ENCODE measurements around the gene CCDC27. TPM values are rescaled to one million over a fixed set of nuclear protein-coding genes. Genes with fewer than 3 reads are reported as not detected.
"Not testable (repeated sequence)": the region's sequence is repeated elsewhere in the genome, so short reads cannot be mapped to it uniquely, and the experiment has no call there.

Gene CCDC27
- total and polyA plus RNA-seq, 4 experiments from 2014 or later, result not detected

GRCh38 chr1:3721955-3722465, 30.2 kb upstream of the CCDC27 start:
- peaks cover 1 to 12% (median 3%) of the 10 kb centered on the region in 4 donors for H3K4me1 Mint-ChIP-seq
- Histone ChIP-seq H3K9me3 (ENCODE audit: control insufficient read depth in 1 of 2, low read length in 2 of 2) (no peaks in the 10 kb centered on the region), H3K36me3 (ENCODE audit: insufficient read depth, low read length) (no peaks in the 10 kb centered on the region), H3K4me1 (ENCODE audit: insufficient read depth, low read length) (peaks cover 5% of the 10 kb centered on the region), H3K27me3 (ENCODE audit: insufficient read depth, low read length) (no peaks in the 10 kb centered on the region), H3K4me3 (ENCODE audit: low read length in 2 of 2) (no peak overlapping the region), H3K27ac (ENCODE audit: low read depth, low read length) (no peak overlapping the region)
- intact Hi-C loops (cut with micrococcal nuclease), result no loop called here
- no peak for DNase-seq
- CTCF ChIA-PET (ENCODE audit: partially characterized antibody), result interaction anchor here (0.9 kb wide), 1 partner anchor 269 kb away, joined by 5 read pairs; no protein-coding TSS in a partner anchor
- H3K9me3 Mint-ChIP-seq, result no peaks in the 10 kb centered on the region
- no peak overlapping the region for H3K27ac Mint-ChIP-seq
- POLR2A ChIA-PET (ENCODE audit: partially characterized antibody), result no interaction called here
- no peak overlapping the region for H3K4me3 Mint-ChIP-seq
- no peaks in the 10 kb centered on the region for H3K36me3 Mint-ChIP-seq
- H3K27me3 Mint-ChIP-seq, result peaks cover 0 to 2% of the 10 kb centered on the region in 2 donors

GRCh38 chr1:3722846-3723245, 29.4 kb upstream of the CCDC27 start:
- intact Hi-C loops (cut with micrococcal nuclease), result no loop called here
- Mint-ChIP-seq H3K9me3 (no peaks in the 10 kb centered on the region), H3K36me3 (no peaks in the 10 kb centered on the region), H3K4me3 (no peak overlapping the region), H3K27me3 (peaks cover 0 to 2% of the 10 kb centered on the region in 2 donors), H3K4me1 (peaks cover 1 to 12% (median 3%) of the 10 kb centered on the region in 4 donors), H3K27ac (no peak overlapping the region)
- H3K4me3 ChIP-seq (ENCODE audit: low read length in 2 of 2), result no peak overlapping the region
- no peaks in the 10 kb centered on the region for H3K9me3 ChIP-seq (ENCODE audit: control insufficient read depth in 1 of 2, low read length in 2 of 2)
- H3K36me3 ChIP-seq (ENCODE audit: insufficient read depth, low read length), result no peaks in the 10 kb centered on the region
- H3K4me1 ChIP-seq (ENCODE audit: insufficient read depth, low read length), result peaks cover 5% of the 10 kb centered on the region
- CTCF ChIA-PET (ENCODE audit: partially characterized antibody), result interaction anchor here (1.0 kb wide), 1 partner anchor 8 kb away, joined by 3 read pairs; no protein-coding TSS in a partner anchor
- no peak overlapping the region for H3K27ac ChIP-seq (ENCODE audit: low read depth, low read length)
- no peak for DNase-seq
- H3K27me3 ChIP-seq (ENCODE audit: insufficient read depth, low read length), result no peaks in the 10 kb centered on the region
- POLR2A ChIA-PET (ENCODE audit: partially characterized antibody), result no interaction called here

- H3K9me3 ChIP-seq (ENCODE audit: control insufficient read depth in 1 of 2, low read length in 2 of 2); POLR2A ChIA-PET (ENCODE audit: partially characterized antibody); H3K4me3 ChIP-seq (ENCODE audit: low read length in 2 of 2); H3K27ac ChIP-seq (ENCODE audit: low read depth, low read length); H3K27me3 ChIP-seq (ENCODE audit: insufficient read depth, low read length); H3K36me3 ChIP-seq (ENCODE audit: insufficient read depth, low read length); H3K27me3 Mint-ChIP-seq; H3K4me1 ChIP-seq (ENCODE audit: insufficient read depth, low read length); H3K9me3 Mint-ChIP-seq; H3K36me3 Mint-ChIP-seq: not testable (repeated sequence)
- Mint-ChIP-seq H3K4me1 (peaks cover 1 to 11% (median 3%) of the 10 kb centered on the region in 4 donors), H3K4me3 (peak overlapping the region in 1 of 8 donors; percentile 54), H3K27ac (peak overlapping the region in 2 of 7 donors; percentile 58 to 62)
- peak; percentile 59 to 72 (median 67) for DNase-seq
- intact Hi-C loops (cut with micrococcal nuclease), result loop anchor here (1.0 to 2.0 kb wide), 3 partner anchors 29 to 234 kb away; no protein-coding TSS in a partner anchor
- CTCF ChIA-PET (ENCODE audit: partially characterized antibody), result interaction anchor here (0.6 to 1.9 kb wide), 14 partner anchors 9 to 932 kb away, joined by 3 to 23 read pairs (median 4); no protein-coding TSS in a partner anchor
Observed at GRCh38 chr1:3724416-3725030, 27.7 kb upstream of the CCDC27 start.

DNA sequence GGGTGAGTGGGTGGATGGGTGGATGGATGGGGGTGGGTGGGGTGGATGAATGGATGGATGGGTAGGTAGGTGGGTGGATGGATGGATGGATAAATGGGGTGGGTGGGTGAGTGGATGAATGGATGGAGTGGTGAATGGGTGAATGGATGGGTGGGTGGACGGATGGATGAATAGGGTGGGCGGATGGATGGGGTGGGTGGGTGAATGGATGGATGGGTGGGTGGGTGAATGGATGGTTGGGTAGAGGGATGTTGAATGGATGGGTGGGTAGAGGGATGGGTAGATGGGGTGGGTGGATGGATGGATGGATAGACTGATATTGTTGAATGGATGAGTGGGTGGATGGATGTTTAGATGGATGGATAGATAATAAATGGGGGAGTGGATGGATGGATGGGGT, 26.9 kb upstream of the CCDC27 start:
- Mint-ChIP-seq H3K4me1 (peaks cover 0 to 6% (median 3%) of the 10 kb centered on the region in 4 donors), H3K4me3 (no peak overlapping the region), H3K27me3 (peaks cover 1 to 8% of the 10 kb centered on the region in 2 donors), H3K9me3 (no peaks in the 10 kb centered on the region), H3K27ac (no peak overlapping the region), H3K36me3 (no peaks in the 10 kb centered on the region)
- no peak overlapping the region for H3K27ac ChIP-seq (ENCODE audit: low read depth, low read length)
- no peak overlapping the region for H3K4me3 ChIP-seq (ENCODE audit: low read length in 2 of 2)
- H3K4me1 ChIP-seq (ENCODE audit: insufficient read depth, low read length), result no peaks in the 10 kb centered on the region
- POLR2A ChIA-PET (ENCODE audit: partially characterized antibody), result no interaction called here
- intact Hi-C loops (cut with micrococcal nuclease), result loop anchor here (2.0 kb wide), 1 partner anchor 235 kb away; no protein-coding TSS in a partner anchor
- H3K9me3 ChIP-seq (ENCODE audit: control insufficient read depth in 1 of 2, low read length in 2 of 2), result no peaks in the 10 kb centered on the region
- CTCF ChIA-PET (ENCODE audit: partially characterized antibody), result interaction anchor here (0.8 to 1.9 kb wide), 8 partner anchors 13 to 933 kb away, joined by 3 to 23 read pairs (median 6); no protein-coding TSS in a partner anchor
- no peak for DNase-seq
- no peaks in the 10 kb centered on the region for H3K36me3 ChIP-seq (ENCODE audit: insufficient read depth, low read length)
- H3K27me3 ChIP-seq (ENCODE audit: insufficient read depth, low read length), result no peaks in the 10 kb centered on the region

- H3K27ac Mint-ChIP-seq, result no peak overlapping the region
- no peak overlapping the region for H3K27ac ChIP-seq (ENCODE audit: low read depth, low read length)
- DNase-seq, result no peak
- no peaks in the 10 kb centered on the region for H3K4me1 ChIP-seq (ENCODE audit: insufficient read depth, low read length)
- peaks cover 0 to 4% (median 0%) of the 10 kb centered on the region in 4 donors for H3K4me1 Mint-ChIP-seq
- peaks cover 1 to 8% of the 10 kb centered on the region in 2 donors for H3K27me3 Mint-ChIP-seq
- H3K9me3 Mint-ChIP-seq, result no peaks in the 10 kb centered on the region
- H3K36me3 ChIP-seq (ENCODE audit: insufficient read depth, low read length), result no peaks in the 10 kb centered on the region
- no peaks in the 10 kb centered on the region for H3K36me3 Mint-ChIP-seq
- no peaks in the 10 kb centered on the region for H3K27me3 ChIP-seq (ENCODE audit: insufficient read depth, low read length)
- no peak overlapping the region for H3K4me3 ChIP-seq (ENCODE audit: low read length in 2 of 2)
- no peaks in the 10 kb centered on the region for H3K9me3 ChIP-seq (ENCODE audit: control insufficient read depth in 1 of 2, low read length in 2 of 2)
- no peak overlapping the region for H3K4me3 Mint-ChIP-seq
- intact Hi-C loops (cut with micrococcal nuclease), result no loop called here
- POLR2A ChIA-PET (ENCODE audit: partially characterized antibody), result no interaction called here
- CTCF ChIA-PET (ENCODE audit: partially characterized antibody), result interaction anchor here (0.7 to 1.0 kb wide), 3 partner anchors 16 to 274 kb away, joined by 3 to 4 read pairs (median 4); no protein-coding TSS in a partner anchor
Observed at GRCh38 chr1:3727042-3727824, 25.0 kb upstream of the CCDC27 start.

DNA sequence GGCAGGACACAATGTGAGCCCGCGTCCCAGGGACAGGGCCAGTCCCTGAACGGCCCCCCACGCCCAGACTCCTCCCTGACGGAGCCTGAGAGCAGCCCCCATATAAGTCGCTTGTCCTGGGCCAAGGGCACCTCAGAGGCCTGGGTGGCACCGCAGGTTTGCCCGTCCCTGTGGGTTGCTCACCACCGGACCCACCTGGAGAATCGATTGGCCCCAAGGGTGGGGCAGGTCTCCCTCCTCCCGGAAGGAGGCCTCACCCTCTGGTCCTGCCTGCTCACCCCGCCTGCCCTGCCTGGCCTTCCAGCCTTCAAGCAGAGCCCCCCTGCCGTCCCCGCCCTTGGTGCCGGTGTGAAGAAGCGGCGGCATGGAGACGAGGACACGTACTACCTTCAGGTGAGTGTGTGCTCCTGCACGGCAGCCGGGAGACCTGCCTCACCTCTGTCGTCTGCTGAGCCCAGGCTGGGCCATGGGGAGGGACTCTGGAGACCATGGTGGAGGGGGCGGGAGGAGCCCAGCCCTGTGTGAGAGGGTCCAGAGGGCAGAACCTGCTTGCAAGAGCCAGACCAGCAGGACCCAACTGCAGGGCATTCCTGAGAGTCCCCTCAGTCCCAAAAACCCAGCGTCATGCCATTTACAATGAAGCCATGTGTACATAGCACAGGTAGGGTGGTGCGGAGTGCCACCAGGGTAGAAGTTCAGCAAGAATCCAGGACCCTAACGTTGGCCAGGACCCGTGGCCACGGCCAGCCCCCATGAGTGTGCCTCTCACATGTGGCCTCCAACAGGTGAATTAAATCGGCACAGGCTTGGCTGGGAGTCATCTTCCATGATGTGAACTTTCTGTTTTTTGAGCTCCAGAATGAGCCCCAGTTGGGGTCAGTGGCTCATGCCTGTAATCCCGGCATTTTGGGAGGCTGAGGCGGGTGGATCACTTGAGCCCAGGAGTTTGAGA, 24.1 kb upstream of the CCDC27 start:
- ChIA-PET CTCF (ENCODE audit: partially characterized antibody) (no interaction called here), POLR2A (ENCODE audit: partially characterized antibody) (no interaction called here)
- no peak for DNase-seq
- no peaks in the 10 kb centered on the region for H3K36me3 ChIP-seq (ENCODE audit: insufficient read depth, low read length)
- no peaks in the 10 kb centered on the region for H3K9me3 ChIP-seq (ENCODE audit: control insufficient read depth in 1 of 2, low read length in 2 of 2)
- no peak overlapping the region for H3K4me3 Mint-ChIP-seq
- intact Hi-C loops (cut with micrococcal nuclease), result no loop called here
- no peak overlapping the region for H3K4me3 ChIP-seq (ENCODE audit: low read length in 2 of 2)
- no peaks in the 10 kb centered on the region for H3K9me3 Mint-ChIP-seq
- no peaks in the 10 kb centered on the region for H3K27me3 ChIP-seq (ENCODE audit: insufficient read depth, low read length)
- H3K27ac Mint-ChIP-seq, result peak overlapping the region in 1 of 7 donors; percentile 69
- no peak overlapping the region for H3K27ac ChIP-seq (ENCODE audit: low read depth, low read length)
- no peaks in the 10 kb centered on the region for H3K36me3 Mint-ChIP-seq
- H3K4me1 ChIP-seq (ENCODE audit: insufficient read depth, low read length), result no peaks in the 10 kb centered on the region
- peaks cover 0 to 4% (median 0%) of the 10 kb centered on the region in 4 donors for H3K4me1 Mint-ChIP-seq
- peaks cover 1 to 8% of the 10 kb centered on the region in 2 donors for H3K27me3 Mint-ChIP-seq

Measured in CD4-positive, alpha-beta memory T cell (primary cell).